IMR-90 (cell line): ENCODE data around the gene CDKN2A. TPM values are rescaled to one million over a fixed set of nuclear protein-coding genes. Genes with fewer than 3 reads are reported as not detected.

Experiments used
- CTCF ChIP-seq: conservative IDR thresholded peaks from 2 replicates; pipeline ENCODE4 v1.5.1; 2012; ENCODE audit warnings: mild to moderate bottlenecking, low read depth, low read length, improper control_type of control experiment
- polyA plus RNA-seq, 3 experiments: library from polyadenylated mRNA; depleted of rRNA; stranded (reverse); fragments of >200 nt; gene quantifications; 2 replicates each; pipeline ENCODE4 v1.2.3, GENCODE V29; 2012; ENCODE audit warnings: low replicate concordance in 1 of 3
- total RNA-seq: library from RNA; depleted of rRNA; stranded (reverse); fragments of >200 nt; gene quantifications from 2 replicates; pipeline ENCODE4 v1.2.3, GENCODE V29; 2012

CDKN2A gene
- total and polyA plus RNA-seq, 2 of the 4 experiments (the other 2 are of a cell fraction), result 11.3 to 75.3 TPM

- TF ChIP-seq CTCF, result no peak
These were observed 24.0 kb downstream of the CDKN2A start (continued) for GRCh38 chr9:21969951-21970799.
